ENCODE results near the gene KRTAP5-7. TPM values are rescaled to one million over a fixed set of nuclear protein-coding genes. Genes with fewer than 3 reads are reported as not detected.

The KRTAP5-7 gene
- total RNA-seq, 1 donor from 2014 or later, result not detected

GRCh38 chr11:71482746-71483364 lies 44.2 kb upstream of the KRTAP5-7 start:
- no peaks in the 10 kb centered on the region for H3K27me3 Mint-ChIP-seq (ENCODE audit: low read depth)
- H3K4me3 Mint-ChIP-seq, result no peak overlapping the region
- no peak for DNase-seq (ENCODE audit: low read depth, low spot score)
- TF ChIP-seq CTCF (conservative IDR thresholded peaks at IDR 0.05), result no peak
- peaks cover 35% of the 10 kb centered on the region for H3K36me3 Mint-ChIP-seq (ENCODE audit: low read depth)
- H3K9me3 Mint-ChIP-seq, result peaks cover 5% of the 10 kb centered on the region
- no peak overlapping the region for H3K27ac Mint-ChIP-seq (ENCODE audit: unreplicated experiment)
- peaks cover 3% of the 10 kb centered on the region for H3K4me1 Mint-ChIP-seq

GRCh38 chr11:71483692-71484091 lies 43.4 kb upstream of the KRTAP5-7 start:
- Mint-ChIP-seq H3K4me3 (no peak overlapping the region), H3K4me1 (peaks cover 10% of the 10 kb centered on the region), H3K9me3 (peaks cover 5% of the 10 kb centered on the region), H3K36me3 (ENCODE audit: low read depth) (peaks cover 37% of the 10 kb centered on the region), H3K27ac (ENCODE audit: unreplicated experiment) (no peak overlapping the region), H3K27me3 (ENCODE audit: low read depth) (no peaks in the 10 kb centered on the region)
- no peak for TF ChIP-seq CTCF (conservative IDR thresholded peaks at IDR 0.05)
- DNase-seq (ENCODE audit: low read depth, low spot score), result no peak

- Mint-ChIP-seq H3K9me3 (peaks cover 5% of the 10 kb centered on the region), H3K4me1 (peaks cover 13% of the 10 kb centered on the region), H3K4me3 (no peak overlapping the region), H3K27ac (ENCODE audit: unreplicated experiment) (peak overlapping the region; percentile 15), H3K36me3 (ENCODE audit: low read depth) (peaks cover 37% of the 10 kb centered on the region), H3K27me3 (ENCODE audit: low read depth) (no peaks in the 10 kb centered on the region)
- DNase-seq (ENCODE audit: low read depth, low spot score), result no peak
- TF ChIP-seq CTCF (conservative IDR thresholded peaks at IDR 0.05), result no peak
Observed at GRCh38 chr11:71484248-71485062, 42.6 kb upstream of the KRTAP5-7 start.

GRCh38 chr11:71485063-71485399 lies 42.0 kb upstream of the KRTAP5-7 start:
- TF ChIP-seq CTCF (conservative IDR thresholded peaks at IDR 0.05), result no peak
- peaks cover 13% of the 10 kb centered on the region for H3K4me1 Mint-ChIP-seq
- peaks cover 5% of the 10 kb centered on the region for H3K9me3 Mint-ChIP-seq
- H3K27me3 Mint-ChIP-seq (ENCODE audit: low read depth), result no peaks in the 10 kb centered on the region
- peaks cover 37% of the 10 kb centered on the region for H3K36me3 Mint-ChIP-seq (ENCODE audit: low read depth)
- no peak overlapping the region for H3K4me3 Mint-ChIP-seq
- H3K27ac Mint-ChIP-seq (ENCODE audit: unreplicated experiment), result no peak overlapping the region
- no peak for DNase-seq (ENCODE audit: low read depth, low spot score)

GRCh38 chr11:71485466-71485865 lies 41.6 kb upstream of the KRTAP5-7 start:
- no peak for TF ChIP-seq CTCF (conservative IDR thresholded peaks at IDR 0.05)
- Mint-ChIP-seq H3K4me1 (peaks cover 13% of the 10 kb centered on the region), H3K27me3 (ENCODE audit: low read depth) (no peaks in the 10 kb centered on the region), H3K9me3 (peaks cover 5% of the 10 kb centered on the region), H3K4me3 (no peak overlapping the region), H3K36me3 (ENCODE audit: low read depth) (peaks cover 37% of the 10 kb centered on the region), H3K27ac (ENCODE audit: unreplicated experiment) (no peak overlapping the region)
- DNase-seq (ENCODE audit: low read depth, low spot score), result no peak

Measured in neural crest cell (in vitro differentiated cells).